ENCODE results near the gene MYZAP.

DNA sequence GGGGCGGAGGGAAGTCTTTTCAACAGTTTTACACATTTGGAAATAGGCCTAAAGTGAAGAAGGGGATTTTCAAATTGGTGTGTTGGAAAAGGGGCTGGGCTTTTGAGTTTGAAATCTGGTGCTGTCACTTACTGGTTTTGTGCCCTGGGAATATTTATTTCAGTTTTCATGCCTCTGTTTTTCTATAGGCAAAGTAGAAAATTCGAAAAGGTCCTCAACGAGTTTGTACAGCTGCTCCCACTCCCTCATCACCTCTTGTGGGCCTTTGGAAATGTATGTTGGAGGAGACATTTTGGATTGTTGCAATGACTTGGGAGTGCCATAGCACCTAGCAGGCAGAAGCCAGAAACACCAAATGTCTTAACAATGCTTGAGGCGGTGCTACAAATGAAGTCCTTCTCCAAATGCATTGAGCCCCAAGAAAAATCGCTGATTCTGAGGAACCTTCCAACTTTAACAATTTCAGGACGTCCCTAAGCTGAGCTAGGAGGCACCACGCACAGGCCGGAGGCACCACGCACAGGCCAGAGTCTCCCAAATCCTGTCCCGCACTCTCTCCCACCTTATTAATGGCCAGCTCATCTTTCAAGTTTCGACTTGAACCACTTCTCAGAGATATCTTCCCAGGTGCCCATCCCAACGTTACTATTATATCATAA is 114.2 kb downstream of the MYZAP start:
- TF ChIP-seq, protein P1, sequence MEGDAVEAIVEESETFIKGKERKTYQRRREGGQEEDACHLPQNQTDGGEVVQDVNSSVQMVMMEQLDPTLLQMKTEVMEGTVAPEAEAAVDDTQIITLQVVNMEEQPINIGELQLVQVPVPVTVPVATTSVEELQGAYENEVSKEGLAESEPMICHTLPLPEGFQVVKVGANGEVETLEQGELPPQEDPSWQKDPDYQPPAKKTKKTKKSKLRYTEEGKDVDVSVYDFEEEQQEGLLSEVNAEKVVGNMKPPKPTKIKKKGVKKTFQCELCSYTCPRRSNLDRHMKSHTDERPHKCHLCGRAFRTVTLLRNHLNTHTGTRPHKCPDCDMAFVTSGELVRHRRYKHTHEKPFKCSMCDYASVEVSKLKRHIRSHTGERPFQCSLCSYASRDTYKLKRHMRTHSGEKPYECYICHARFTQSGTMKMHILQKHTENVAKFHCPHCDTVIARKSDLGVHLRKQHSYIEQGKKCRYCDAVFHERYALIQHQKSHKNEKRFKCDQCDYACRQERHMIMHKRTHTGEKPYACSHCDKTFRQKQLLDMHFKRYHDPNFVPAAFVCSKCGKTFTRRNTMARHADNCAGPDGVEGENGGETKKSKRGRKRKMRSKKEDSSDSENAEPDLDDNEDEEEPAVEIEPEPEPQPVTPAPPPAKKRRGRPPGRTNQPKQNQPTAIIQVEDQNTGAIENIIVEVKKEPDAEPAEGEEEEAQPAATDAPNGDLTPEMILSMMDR (IDR thresholded peaks at IDR 0.05): no peak
- no peak for TF ChIP-seq EZH2 (IDR thresholded peaks at IDR 0.05)
- TF ChIP-seq EZH2phosphoT487 (IDR thresholded peaks at IDR 0.05): no peak

Measured in neural progenitor cell (in vitro differentiated cells).